HCT116 (cell line): ENCODE measurements around the gene OSCP1. TPM values are rescaled to one million over a fixed set of nuclear protein-coding genes. Genes with fewer than 3 reads are reported as not detected.

Experiments
- ATAC-seq: fragments of 200-7000 bp; cut with Tn5 transposase; 2 replicates; pipeline ENCODE4 v1.9.1; 2020; ENCODE audit warnings: mild to moderate bottlenecking, moderate library complexity
- BruUV-seq: library from RNA; stranded (reverse); fragments of 400-500 nt; replicated peaks from 2 replicates; lab custom pipeline; 2021; lab: Mats Ljungman, UMichigan
- CTCF ChIA-PET: fragments of 300-600 bp; sonication (Branson Sonifier 250); formaldehyde crosslinking; loops from one replicate; lab custom pipeline; 2021; ENCODE audit warnings: antibody characterized with exemption; lab: Charles Lee
- POLR2A ChIA-PET: fragments of 300-600, 350-600 bp; sonication (Branson Sonifier 250); formaldehyde crosslinking; loops from one replicate; lab custom pipeline; 2021; ENCODE audit warnings: antibody characterized with exemption; lab: Charles Lee
- RAD21 ChIA-PET, 2 experiments: fragments of 300-600 bp; sonication (Branson Sonifier 250); formaldehyde crosslinking; loops; one replicate each; lab custom pipeline; 2023; ENCODE audit warnings: low total read pairs in 2 of 2; ENCODE audit not compliant: uncharacterized antibody in 2 of 2, unreplicated experiment in 2 of 2, low non-redundant PET in 1 of 2; lab: Charles Lee
- DNase-seq: peaks from one replicate; pipeline ENCODE4 v3.0.0-alpha.2; 2010; ENCODE audit warnings: low read depth, low spot score
- H2AFZ ChIP-seq: fragments of 200-600 bp; shearing (Covaris generic), sonication (generic); 2 replicates; pipeline ENCODE4 v1.6.1; 2017; ENCODE audit warnings: low read depth, mixed run types, mixed read lengths, antibody characterized with exemption, low read length; ENCODE audit not compliant: poor library complexity, severe bottlenecking
- H3K27ac ChIP-seq: 2 replicates; pipeline ENCODE4 v1.5.1; 2012; ENCODE audit warnings: low read depth, low read length
- H3K27me3 ChIP-seq: fragments of 200-600 bp; sonication (generic); 2 replicates; pipeline ENCODE4 v1.6.1; 2016; ENCODE audit warnings: mixed run types, low read length, mixed read lengths; ENCODE audit not compliant: insufficient read depth
- H3K36me3 ChIP-seq, 2 experiments: fragments of 200-500 bp in 1 of 2; fragments of 200-600 bp in 1 of 2; sonication (Bioruptor generic) in 1 of 2; sonication (generic) in 1 of 2; 2 replicates each; pipeline versions ENCODE4 v1.5.1 to v1.6.1; 2014 to 2016; ENCODE audit warnings: low read length in 2 of 2, inconsistent platforms in 1 of 2, mixed read lengths in 1 of 2, mixed run types in 1 of 2; ENCODE audit not compliant: insufficient read depth in 2 of 2, control insufficient read depth in 1 of 2
- H3K4me1 ChIP-seq, 2 experiments: fragments of 200-600 bp in 1 of 2; sonication (generic) in 1 of 2; 2 replicates each; pipeline versions ENCODE4 v1.5.1 to v1.6.1; 2012 to 2017; ENCODE audit warnings: low read length in 2 of 2, inconsistent platforms in 1 of 2, mild to moderate bottlenecking in 1 of 2, mixed read lengths in 1 of 2, mixed run types in 1 of 2, moderate library complexity in 1 of 2; ENCODE audit not compliant: insufficient read depth in 2 of 2, control insufficient read depth in 1 of 2
- H3K4me2 ChIP-seq: fragments of 200-600 bp; sonication (generic); 2 replicates; pipeline ENCODE4 v1.6.1; 2017; ENCODE audit warnings: mixed run types, low read length, mixed read lengths
- H3K4me3 ChIP-seq, 2 experiments: fragments of 200-600 bp in 1 of 2; sonication (generic) in 1 of 2; replicated peaks in 1 of 2; 2 replicates each; pipeline ENCODE4 v1.5.1; 2011 to 2016; ENCODE audit warnings: low read length in 2 of 2, control low read depth in 1 of 2, low read depth in 1 of 2, mild to moderate bottlenecking in 1 of 2, mixed read lengths in 1 of 2, mixed run types in 1 of 2
- H3K79me2 ChIP-seq: fragments of 200-600 bp; sonication (generic); 2 replicates; pipeline ENCODE4 v1.6.1; 2017; ENCODE audit warnings: mild to moderate bottlenecking, mixed run types, low read length, moderate library complexity, mixed read lengths; ENCODE audit not compliant: insufficient read depth
- H3K9ac ChIP-seq: fragments of 200-600 bp; sonication (generic); 2 replicates; pipeline ENCODE4 v1.6.1; 2016; ENCODE audit warnings: low read length, mixed read lengths
- H3K9me2 ChIP-seq: fragments of 200-600 bp; sonication (generic), shearing (Covaris generic); 2 replicates; pipeline ENCODE4 v1.6.1; 2017; ENCODE audit warnings: mixed run types, mild to moderate bottlenecking, moderate library complexity; ENCODE audit not compliant: insufficient read depth
- H3K9me3 ChIP-seq, 2 experiments: fragments of 200-500 bp in 1 of 2; fragments of 200-600 bp in 1 of 2; sonication (Bioruptor generic) in 1 of 2; sonication (generic) in 1 of 2; 2 replicates each; pipeline ENCODE4 v1.6.1; 2014 to 2017; ENCODE audit warnings: low read length in 2 of 2, mixed read lengths in 2 of 2, inconsistent platforms in 1 of 2, low read depth in 1 of 2, mild to moderate bottlenecking in 1 of 2, mixed run types in 1 of 2, moderate library complexity in 1 of 2; ENCODE audit not compliant: control insufficient read depth in 1 of 2, insufficient read depth in 1 of 2
- H4K20me1 ChIP-seq: fragments of 200-600 bp; sonication (generic), shearing (Covaris generic); 2 replicates; pipeline ENCODE4 v1.6.1; 2017; ENCODE audit warnings: mixed run types, mild to moderate bottlenecking, moderate library complexity; ENCODE audit not compliant: insufficient read depth
- CBX3 ChIP-seq: IDR thresholded peaks from 2 replicates; pipeline ENCODE4 v1.6.1; 2012; ENCODE audit warnings: low read depth
- CEBPB ChIP-seq: IDR thresholded peaks from 2 replicates; pipeline ENCODE4 v1.6.1; 2012; ENCODE audit warnings: low read depth
- EZH2phosphoT487 ChIP-seq: fragments of 200-600 bp; IDR thresholded peaks from 2 replicates; pipeline ENCODE4 v1.6.1; 2018; ENCODE audit warnings: antibody characterized with exemption, borderline replicate concordance
- FOSL1 ChIP-seq: IDR thresholded peaks from 2 replicates; pipeline ENCODE4 v1.6.1; 2012; ENCODE audit warnings: low read depth
- RAD21 ChIP-seq: IDR thresholded peaks from 2 replicates; pipeline ENCODE4 v1.6.1; 2012; ENCODE audit warnings: low read depth, mild to moderate bottlenecking
- YY1 ChIP-seq: IDR thresholded peaks from 2 replicates; pipeline ENCODE4 v1.6.1; 2011; ENCODE audit warnings: low read length, low read depth, moderate library complexity, mild to moderate bottlenecking; ENCODE audit not compliant: insufficient replicate concordance; ENCODE audit errors: extremely low read depth
- ZFX ChIP-seq: fragments of 450-650 bp; IDR thresholded peaks from 2 replicates; pipeline ENCODE4 v1.6.1; 2017
- intact Hi-C: fragments of 100-400 bp; cut with micrococcal nuclease; formaldehyde crosslinking; loops from 2 replicates; pipeline ENCODE4 v1.10.0; 2022
- total RNA-seq: library from RNA; stranded (reverse); gene quantifications from one replicate; pipeline ENCODE4 v1.2.1, GENCODE V29; 2021; ENCODE audit not compliant: unreplicated experiment
- TF ChIP-seq, protein P1 (sequence below): IDR thresholded peaks from 2 replicates; pipeline ENCODE4 v1.6.1; 2012; ENCODE audit warnings: low read depth
- TF ChIP-seq, protein P2 (sequence below): IDR thresholded peaks from 2 replicates; pipeline ENCODE4 v1.6.1; 2011; ENCODE audit warnings: mild to moderate bottlenecking, low read length, moderate library complexity; ENCODE audit not compliant: insufficient replicate concordance; ENCODE audit errors: extremely low read depth

OSCP1 gene
- total RNA-seq, 1 experiment from 2014 or later, result 4.1 TPM

DNA sequence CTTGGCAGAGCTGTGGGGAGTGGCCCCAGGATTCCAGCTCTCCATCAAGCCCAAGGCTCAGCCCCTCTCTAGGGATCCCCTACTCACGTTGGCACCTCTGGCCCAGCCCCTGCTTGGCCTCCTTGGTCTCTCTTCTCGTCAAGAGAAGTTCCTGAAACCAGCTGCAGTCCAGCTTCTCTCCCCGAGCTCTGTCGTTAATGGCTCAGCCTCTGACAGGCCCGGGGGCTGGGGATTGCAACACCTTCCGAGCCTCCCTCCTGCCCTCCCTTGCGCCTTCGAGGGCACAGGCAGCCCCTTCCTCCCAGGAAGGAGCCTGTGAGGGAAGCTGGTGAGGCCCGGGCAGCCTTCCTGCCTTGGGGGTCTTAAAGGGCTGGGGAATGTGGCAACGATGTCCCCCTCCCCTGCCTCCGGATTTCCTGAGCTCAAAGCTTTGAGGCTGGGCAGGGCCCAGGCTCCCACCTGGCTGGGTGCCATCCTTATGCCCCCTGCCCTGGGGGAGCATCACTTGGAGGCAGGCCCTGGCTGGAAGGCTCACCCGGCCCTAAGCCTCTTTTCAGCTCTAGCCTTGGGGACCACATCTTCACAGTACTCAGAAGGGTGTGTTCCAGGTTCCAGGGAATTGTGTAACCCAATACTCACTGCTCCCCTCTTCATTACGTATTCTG is 32.6 kb upstream of the OSCP1 start, which contains the start of gene CSF3R:
Gene CSF3R (minus strand): TSS at position 190 of the 665 bp plus-strand sequence. CDS start 3,417 bp downstream, outside the sequence.
- Histone ChIP-seq H2AFZ (no peak within 1 kb of the TSS), H3K9me3 (no peaks in the 10 kb centered on the region), H3K4me1 (no peaks in the 10 kb centered on the region), H3K27ac (no peak within 1 kb of the TSS), H3K36me3 (no peaks in the 10 kb centered on the region), H3K27me3 (peaks cover 13% of the 10 kb centered on the region), H3K4me2 (no peak within 1 kb of the TSS), H4K20me1 (no peaks in the 10 kb centered on the region), H3K9ac (no peak within 1 kb of the TSS), H3K79me2 (no peaks in the 10 kb centered on the region), H3K9me2 (no peaks in the 10 kb centered on the region), H3K4me3 (no peak within 1 kb of the TSS)
- intact Hi-C loops, result no loop called here
- ChIA-PET CTCF (no interaction called here), POLR2A (no interaction called here), RAD21 (no interaction called here)
- no TSS peak for BruUV-seq
- TF ChIP-seq ZFX (no peak), CBX3 (no peak), RAD21 (no peak)
- ATAC-seq (no peak), DNase-seq (no peak)

DNA sequence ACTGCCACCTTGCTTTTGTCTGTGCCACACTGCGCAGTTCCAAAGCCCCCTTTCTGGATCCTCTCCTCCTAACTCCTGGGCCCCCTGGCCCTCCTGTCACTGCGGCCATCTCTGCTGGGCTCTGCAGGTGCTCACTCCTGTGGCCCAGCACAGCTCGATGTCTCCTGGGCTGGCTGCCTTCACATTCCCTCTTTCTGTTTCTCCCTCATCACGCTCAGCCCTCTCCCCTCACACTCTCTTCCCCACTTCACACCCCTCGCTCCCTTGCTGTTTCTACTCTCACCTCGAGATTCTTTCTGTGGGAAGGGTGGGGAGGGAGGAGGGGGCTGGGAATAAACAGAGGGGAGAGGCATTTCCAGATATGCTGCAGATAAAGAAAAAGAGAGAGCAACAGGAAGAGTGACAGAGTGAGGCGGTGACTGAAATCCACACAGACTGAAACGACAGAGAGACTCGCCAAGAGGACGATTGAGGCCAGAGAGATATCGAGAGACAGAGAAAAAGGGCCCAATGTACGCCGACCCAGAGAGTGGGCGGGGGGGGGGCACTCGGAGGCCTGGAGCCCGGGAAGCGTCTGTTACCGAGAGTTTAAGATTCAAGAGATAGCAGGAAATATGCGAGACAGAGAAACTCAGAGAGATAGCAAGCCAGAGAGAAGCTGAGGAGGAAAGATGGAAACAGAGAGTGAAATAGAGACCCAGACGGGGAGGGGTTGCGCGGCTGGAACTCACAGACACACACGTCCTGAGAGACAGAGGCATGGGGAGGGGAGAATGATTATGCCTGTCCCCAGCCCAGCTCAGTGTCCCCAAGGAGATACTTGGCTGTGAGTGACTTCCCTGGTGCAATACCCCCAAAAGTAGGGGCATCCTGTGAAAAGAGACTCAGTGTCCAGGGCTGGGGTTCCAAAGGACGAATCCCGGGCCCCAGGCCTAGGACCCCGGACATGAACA is 31.8 kb upstream of the OSCP1 start:
- Histone ChIP-seq H3K4me1 (no peaks in the 10 kb centered on the region), H2AFZ (no peak overlapping the region), H3K4me3 (no peak overlapping the region), H3K27ac (no peak overlapping the region), H3K9me2 (no peaks in the 10 kb centered on the region), H4K20me1 (no peaks in the 10 kb centered on the region), H3K79me2 (no peaks in the 10 kb centered on the region), H3K9ac (no peak overlapping the region), H3K36me3 (no peaks in the 10 kb centered on the region), H3K9me3 (no peaks in the 10 kb centered on the region), H3K27me3 (peaks cover 13% of the 10 kb centered on the region), H3K4me2 (no peak overlapping the region)
- no TSS peak for BruUV-seq
- POLR2A ChIA-PET, result no interaction called here
- RAD21 ChIA-PET, result no interaction called here
- no peak for TF ChIP-seq FOSL1
- no peak for TF ChIP-seq EZH2phosphoT487
- TF ChIP-seq, protein P1, sequence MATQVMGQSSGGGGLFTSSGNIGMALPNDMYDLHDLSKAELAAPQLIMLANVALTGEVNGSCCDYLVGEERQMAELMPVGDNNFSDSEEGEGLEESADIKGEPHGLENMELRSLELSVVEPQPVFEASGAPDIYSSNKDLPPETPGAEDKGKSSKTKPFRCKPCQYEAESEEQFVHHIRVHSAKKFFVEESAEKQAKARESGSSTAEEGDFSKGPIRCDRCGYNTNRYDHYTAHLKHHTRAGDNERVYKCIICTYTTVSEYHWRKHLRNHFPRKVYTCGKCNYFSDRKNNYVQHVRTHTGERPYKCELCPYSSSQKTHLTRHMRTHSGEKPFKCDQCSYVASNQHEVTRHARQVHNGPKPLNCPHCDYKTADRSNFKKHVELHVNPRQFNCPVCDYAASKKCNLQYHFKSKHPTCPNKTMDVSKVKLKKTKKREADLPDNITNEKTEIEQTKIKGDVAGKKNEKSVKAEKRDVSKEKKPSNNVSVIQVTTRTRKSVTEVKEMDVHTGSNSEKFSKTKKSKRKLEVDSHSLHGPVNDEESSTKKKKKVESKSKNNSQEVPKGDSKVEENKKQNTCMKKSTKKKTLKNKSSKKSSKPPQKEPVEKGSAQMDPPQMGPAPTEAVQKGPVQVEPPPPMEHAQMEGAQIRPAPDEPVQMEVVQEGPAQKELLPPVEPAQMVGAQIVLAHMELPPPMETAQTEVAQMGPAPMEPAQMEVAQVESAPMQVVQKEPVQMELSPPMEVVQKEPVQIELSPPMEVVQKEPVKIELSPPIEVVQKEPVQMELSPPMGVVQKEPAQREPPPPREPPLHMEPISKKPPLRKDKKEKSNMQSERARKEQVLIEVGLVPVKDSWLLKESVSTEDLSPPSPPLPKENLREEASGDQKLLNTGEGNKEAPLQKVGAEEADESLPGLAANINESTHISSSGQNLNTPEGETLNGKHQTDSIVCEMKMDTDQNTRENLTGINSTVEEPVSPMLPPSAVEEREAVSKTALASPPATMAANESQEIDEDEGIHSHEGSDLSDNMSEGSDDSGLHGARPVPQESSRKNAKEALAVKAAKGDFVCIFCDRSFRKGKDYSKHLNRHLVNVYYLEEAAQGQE, result no peak
- no peak for TF ChIP-seq CEBPB
- no peak for TF ChIP-seq CBX3
- TF ChIP-seq, protein P2, sequence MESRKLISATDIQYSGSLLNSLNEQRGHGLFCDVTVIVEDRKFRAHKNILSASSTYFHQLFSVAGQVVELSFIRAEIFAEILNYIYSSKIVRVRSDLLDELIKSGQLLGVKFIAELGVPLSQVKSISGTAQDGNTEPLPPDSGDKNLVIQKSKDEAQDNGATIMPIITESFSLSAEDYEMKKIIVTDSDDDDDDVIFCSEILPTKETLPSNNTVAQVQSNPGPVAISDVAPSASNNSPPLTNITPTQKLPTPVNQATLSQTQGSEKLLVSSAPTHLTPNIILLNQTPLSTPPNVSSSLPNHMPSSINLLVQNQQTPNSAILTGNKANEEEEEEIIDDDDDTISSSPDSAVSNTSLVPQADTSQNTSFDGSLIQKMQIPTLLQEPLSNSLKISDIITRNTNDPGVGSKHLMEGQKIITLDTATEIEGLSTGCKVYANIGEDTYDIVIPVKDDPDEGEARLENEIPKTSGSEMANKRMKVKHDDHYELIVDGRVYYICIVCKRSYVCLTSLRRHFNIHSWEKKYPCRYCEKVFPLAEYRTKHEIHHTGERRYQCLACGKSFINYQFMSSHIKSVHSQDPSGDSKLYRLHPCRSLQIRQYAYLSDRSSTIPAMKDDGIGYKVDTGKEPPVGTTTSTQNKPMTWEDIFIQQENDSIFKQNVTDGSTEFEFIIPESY, result no peak
- TF ChIP-seq YY1, result no peak
- DNase-seq (no peak), ATAC-seq (no peak)
- CTCF ChIA-PET, result no interaction called here
- intact Hi-C loops, result no loop called here
